OCI-LY1 (cell line): Measurements from ENCODE around the gene CEP78.

Source experiments
- H2AFZ ChIP-seq: fragments of 200-600 bp; sonication (generic), shearing (Covaris generic); 2 replicates; pipeline ENCODE4 v1.6.0; 2014; ENCODE audit warnings: antibody characterized with exemption, mild to moderate bottlenecking, low read length
- H3F3A ChIP-seq: fragments of 200-600 bp; sonication (generic), shearing (Covaris generic); 2 replicates; pipeline ENCODE4 v1.6.0; 2014; ENCODE audit warnings: mild to moderate bottlenecking, antibody characterized with exemption, low read length, moderate library complexity; ENCODE audit not compliant: insufficient read depth
- H3K27ac ChIP-seq: fragments of 200-600 bp; sonication (generic); 2 replicates; pipeline ENCODE4 v1.5.1; 2014; ENCODE audit warnings: low read length, mixed run types, mild to moderate bottlenecking, low read depth; ENCODE audit not compliant: poor library complexity, severe bottlenecking
- H3K27me3 ChIP-seq: fragments of 200-600 bp; sonication (generic); 2 replicates; pipeline ENCODE4 v1.6.0; 2014; ENCODE audit warnings: antibody characterized with exemption, mild to moderate bottlenecking, low read length, moderate library complexity; ENCODE audit not compliant: insufficient read depth
- H3K36me3 ChIP-seq: fragments of 200-600 bp; sonication (generic); 2 replicates; pipeline ENCODE4 v1.6.1; 2014; ENCODE audit warnings: mild to moderate bottlenecking, antibody characterized with exemption, low read length, moderate library complexity, mixed read lengths; ENCODE audit not compliant: insufficient read depth
- H3K4me1 ChIP-seq: fragments of 200-600 bp; sonication (generic); 2 replicates; pipeline ENCODE4 v1.5.1; 2014; ENCODE audit warnings: mild to moderate bottlenecking, low read length, moderate library complexity; ENCODE audit not compliant: insufficient read depth, severe bottlenecking
- H3K4me2 ChIP-seq: fragments of 200-600 bp; sonication (generic), shearing (Covaris generic); 2 replicates; pipeline ENCODE4 v1.6.1; 2014; ENCODE audit warnings: low read length
- H3K4me3 ChIP-seq: fragments of 200-600 bp; sonication (generic); 2 replicates; pipeline ENCODE4 v1.5.1; 2014; ENCODE audit warnings: low read length, low read depth, mild to moderate bottlenecking, mixed read lengths; ENCODE audit not compliant: poor library complexity, severe bottlenecking
- H3K79me2 ChIP-seq: fragments of 200-600 bp; shearing (Covaris generic); 2 replicates; pipeline ENCODE4 v1.6.1; 2016; ENCODE audit warnings: mixed run types, low read length, mixed read lengths; ENCODE audit not compliant: insufficient read depth
- H3K9ac ChIP-seq: fragments of 200-600 bp; sonication (generic), shearing (Covaris generic); 2 replicates; pipeline ENCODE4 v1.6.1; 2014; ENCODE audit warnings: mild to moderate bottlenecking, low read length, mixed read lengths
- H3K9me2 ChIP-seq: fragments of 200-600 bp; sonication (generic), shearing (Covaris generic); 2 replicates; pipeline ENCODE4 v1.6.1; 2014; ENCODE audit warnings: low read depth, mild to moderate bottlenecking, low read length, mixed read lengths
- H3K9me3 ChIP-seq: fragments of 200-600 bp; shearing (Covaris generic); 2 replicates; pipeline ENCODE4 v1.6.1; 2014; ENCODE audit warnings: low read length, mixed read lengths
- H4K20me1 ChIP-seq: fragments of 200-600 bp; sonication (generic), shearing (Covaris generic); 2 replicates; pipeline ENCODE4 v1.6.0; 2016; ENCODE audit warnings: mild to moderate bottlenecking, low read length; ENCODE audit not compliant: insufficient read depth
- EZH2 ChIP-seq: fragments of 200-600 bp; sonication (generic), shearing (Covaris generic); IDR thresholded peaks from 2 replicates; pipeline ENCODE4 v1.8.0; 2017; ENCODE audit warnings: borderline replicate concordance, mixed run types, mild to moderate bottlenecking, antibody characterized with exemption, low read length, moderate library complexity, mixed read lengths
- TF ChIP-seq, protein P1 (sequence below): fragments of 200-600 bp; sonication (generic), shearing (Covaris generic); IDR thresholded peaks from 2 replicates; pipeline ENCODE4 v1.5.1; 2017; ENCODE audit warnings: mild to moderate bottlenecking, antibody characterized with exemption, low read length, moderate library complexity, mixed read lengths

The CEP78 gene

DNA sequence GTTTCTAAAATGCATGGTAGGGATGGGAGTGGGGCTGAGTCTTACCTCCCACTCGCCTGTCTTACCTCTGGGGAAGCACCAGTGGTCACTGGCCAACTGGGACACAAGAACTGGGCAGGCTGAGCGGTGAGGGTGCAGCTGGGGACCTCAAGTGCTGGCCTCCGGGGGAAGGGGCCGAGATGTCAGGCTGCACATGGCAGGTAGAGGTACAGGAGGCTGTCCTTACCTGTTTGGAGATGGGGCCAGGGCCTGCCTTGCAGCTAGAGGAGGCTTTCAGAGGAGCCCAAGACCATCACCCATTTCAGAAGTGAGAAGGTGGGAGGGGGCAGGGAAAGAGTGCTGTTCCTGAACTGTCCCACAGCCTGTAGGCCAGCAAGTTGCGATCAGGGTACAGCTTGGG is 75.2 kb downstream of the CEP78 start:
- peaks cover 58% of the 10 kb centered on the region for H3K36me3 ChIP-seq
- H3K27me3 ChIP-seq: no peaks in the 10 kb centered on the region
- no peaks in the 10 kb centered on the region for H3K9me3 ChIP-seq
- no peak overlapping the region for H3K4me3 ChIP-seq
- no peaks in the 10 kb centered on the region for H3K4me1 ChIP-seq
- no peaks in the 10 kb centered on the region for H4K20me1 ChIP-seq
- H3K9ac ChIP-seq: no peak overlapping the region
- no peaks in the 10 kb centered on the region for H3K79me2 ChIP-seq
- H3F3A ChIP-seq: no peaks in the 10 kb centered on the region
- H3K4me2 ChIP-seq: no peak overlapping the region
- H3K27ac ChIP-seq: no peak overlapping the region
- no peak overlapping the region for H2AFZ ChIP-seq
- no peaks in the 10 kb centered on the region for H3K9me2 ChIP-seq
- TF ChIP-seq, protein P1, sequence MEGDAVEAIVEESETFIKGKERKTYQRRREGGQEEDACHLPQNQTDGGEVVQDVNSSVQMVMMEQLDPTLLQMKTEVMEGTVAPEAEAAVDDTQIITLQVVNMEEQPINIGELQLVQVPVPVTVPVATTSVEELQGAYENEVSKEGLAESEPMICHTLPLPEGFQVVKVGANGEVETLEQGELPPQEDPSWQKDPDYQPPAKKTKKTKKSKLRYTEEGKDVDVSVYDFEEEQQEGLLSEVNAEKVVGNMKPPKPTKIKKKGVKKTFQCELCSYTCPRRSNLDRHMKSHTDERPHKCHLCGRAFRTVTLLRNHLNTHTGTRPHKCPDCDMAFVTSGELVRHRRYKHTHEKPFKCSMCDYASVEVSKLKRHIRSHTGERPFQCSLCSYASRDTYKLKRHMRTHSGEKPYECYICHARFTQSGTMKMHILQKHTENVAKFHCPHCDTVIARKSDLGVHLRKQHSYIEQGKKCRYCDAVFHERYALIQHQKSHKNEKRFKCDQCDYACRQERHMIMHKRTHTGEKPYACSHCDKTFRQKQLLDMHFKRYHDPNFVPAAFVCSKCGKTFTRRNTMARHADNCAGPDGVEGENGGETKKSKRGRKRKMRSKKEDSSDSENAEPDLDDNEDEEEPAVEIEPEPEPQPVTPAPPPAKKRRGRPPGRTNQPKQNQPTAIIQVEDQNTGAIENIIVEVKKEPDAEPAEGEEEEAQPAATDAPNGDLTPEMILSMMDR: no peak
- no peak for TF ChIP-seq EZH2

DNA sequence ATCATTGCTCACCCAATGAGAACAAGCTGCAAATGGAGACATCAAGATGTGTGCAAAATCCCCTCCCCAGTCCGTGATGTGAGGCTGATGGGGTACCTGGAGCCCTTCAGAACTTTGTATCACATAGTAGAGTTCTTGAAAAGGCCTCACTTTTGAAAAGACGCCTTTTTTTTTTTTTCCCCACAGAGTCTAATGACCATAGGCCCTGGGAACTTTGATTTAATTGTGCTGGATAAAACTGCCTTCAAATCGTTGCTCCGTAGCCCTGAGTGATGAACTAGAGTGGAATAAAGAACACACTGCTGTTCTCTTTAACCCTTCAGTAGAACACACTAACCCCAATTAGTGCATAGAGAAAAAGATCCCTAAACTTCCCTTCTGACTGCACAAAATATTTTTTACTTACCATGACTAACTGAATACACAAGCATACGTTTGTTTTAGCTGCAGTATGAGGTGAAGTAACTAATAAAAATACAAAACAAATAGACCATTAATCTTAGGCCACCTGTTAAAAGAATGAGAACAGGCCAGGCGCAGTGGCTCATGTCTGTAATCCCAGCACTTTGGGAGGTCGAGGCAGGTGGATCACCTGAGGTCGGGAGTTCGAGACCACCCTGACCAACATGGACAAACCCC is 76.1 kb downstream of the CEP78 start:
- H3K9me3 ChIP-seq: no peaks in the 10 kb centered on the region
- no peak overlapping the region for H3K4me3 ChIP-seq
- H3K9me2 ChIP-seq: no peaks in the 10 kb centered on the region
- H3K4me2 ChIP-seq: no peak overlapping the region
- H3K27ac ChIP-seq: no peak overlapping the region
- no peaks in the 10 kb centered on the region for H3K79me2 ChIP-seq
- H3K36me3 ChIP-seq: peaks cover 56% of the 10 kb centered on the region
- H4K20me1 ChIP-seq: no peaks in the 10 kb centered on the region
- no peak for TF ChIP-seq EZH2
- TF ChIP-seq, protein P1: no peak
- no peak overlapping the region for H2AFZ ChIP-seq
- no peak overlapping the region for H3K9ac ChIP-seq
- no peaks in the 10 kb centered on the region for H3K4me1 ChIP-seq
- no peaks in the 10 kb centered on the region for H3F3A ChIP-seq
- H3K27me3 ChIP-seq: no peaks in the 10 kb centered on the region

DNA sequence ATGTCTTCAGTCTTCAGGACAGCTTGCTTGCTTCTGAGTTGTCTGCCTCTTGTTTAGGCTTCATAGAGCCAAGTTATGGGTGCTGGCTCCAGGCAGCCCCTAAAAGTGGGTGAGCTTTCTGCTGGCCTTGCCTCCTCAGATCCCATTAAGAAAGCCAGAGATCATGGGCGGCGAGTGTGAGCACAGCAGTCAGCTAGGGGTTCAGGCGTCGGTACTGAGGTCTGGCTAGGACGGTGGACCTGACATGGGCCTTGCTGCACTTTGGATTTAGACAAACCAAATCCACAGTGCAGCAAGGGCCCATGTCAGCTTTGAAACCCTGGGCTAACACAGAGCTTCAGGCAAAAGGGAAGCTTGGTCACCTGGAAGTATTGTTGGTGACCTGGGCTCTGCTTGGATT is 78.7 kb downstream of the CEP78 start:
- peaks cover 59% of the 10 kb centered on the region for H3K36me3 ChIP-seq

More for the DNA sequence above, 78.7 kb downstream of the CEP78 start:
- Histone ChIP-seq H3K4me2 (no peak overlapping the region), H3K27ac (no peak overlapping the region), H3K4me3 (no peak overlapping the region), H3K79me2 (no peaks in the 10 kb centered on the region), H2AFZ (no peak overlapping the region), H3K27me3 (no peaks in the 10 kb centered on the region), H4K20me1 (no peaks in the 10 kb centered on the region), H3K9ac (no peak overlapping the region), H3K4me1 (no peaks in the 10 kb centered on the region), H3K9me3 (no peaks in the 10 kb centered on the region), H3F3A (no peaks in the 10 kb centered on the region), H3K9me2 (no peaks in the 10 kb centered on the region)
- TF ChIP-seq, protein P1: no peak
- TF ChIP-seq EZH2: no peak
